ENCODE results near the gene PRUNE1.

DNA sequence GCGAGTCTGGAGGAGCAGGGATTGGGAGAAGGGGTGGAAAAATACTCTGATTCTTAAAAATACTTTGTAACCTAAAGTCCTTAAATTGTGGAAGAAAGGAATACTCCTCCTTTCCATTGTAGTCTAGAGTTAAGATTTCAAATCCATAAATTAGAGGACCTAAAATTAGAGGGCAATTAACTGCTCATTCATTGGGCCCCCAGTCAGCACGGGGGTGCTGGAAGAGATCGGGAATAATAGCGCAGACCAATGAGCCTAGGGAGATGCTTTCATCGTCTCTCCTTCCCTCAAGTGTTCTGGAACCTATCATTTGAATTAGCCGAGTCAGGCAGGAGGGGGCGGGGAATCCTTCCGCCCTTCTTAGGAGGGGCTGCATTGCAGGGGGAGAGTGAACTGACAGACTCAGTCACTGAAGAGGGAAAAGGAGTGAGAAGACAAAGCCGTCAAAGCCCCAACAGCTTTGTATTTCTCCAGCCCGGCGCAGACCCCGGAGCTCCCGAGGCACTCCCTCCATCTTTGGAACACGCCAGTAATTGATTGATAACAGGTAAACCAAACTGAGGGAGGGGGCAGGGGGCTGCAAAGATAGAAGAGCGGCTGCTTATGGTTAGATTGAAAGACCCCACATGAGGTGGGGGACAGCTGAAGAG, 51.9 kb downstream of the PRUNE1 start, which contains the start of gene MLLT11:
- TF ChIP-seq POLR2A (IDR thresholded peaks at IDR 0.05), result peak in 1 of 2 donors; percentile 23
- TF ChIP-seq, protein P1, sequence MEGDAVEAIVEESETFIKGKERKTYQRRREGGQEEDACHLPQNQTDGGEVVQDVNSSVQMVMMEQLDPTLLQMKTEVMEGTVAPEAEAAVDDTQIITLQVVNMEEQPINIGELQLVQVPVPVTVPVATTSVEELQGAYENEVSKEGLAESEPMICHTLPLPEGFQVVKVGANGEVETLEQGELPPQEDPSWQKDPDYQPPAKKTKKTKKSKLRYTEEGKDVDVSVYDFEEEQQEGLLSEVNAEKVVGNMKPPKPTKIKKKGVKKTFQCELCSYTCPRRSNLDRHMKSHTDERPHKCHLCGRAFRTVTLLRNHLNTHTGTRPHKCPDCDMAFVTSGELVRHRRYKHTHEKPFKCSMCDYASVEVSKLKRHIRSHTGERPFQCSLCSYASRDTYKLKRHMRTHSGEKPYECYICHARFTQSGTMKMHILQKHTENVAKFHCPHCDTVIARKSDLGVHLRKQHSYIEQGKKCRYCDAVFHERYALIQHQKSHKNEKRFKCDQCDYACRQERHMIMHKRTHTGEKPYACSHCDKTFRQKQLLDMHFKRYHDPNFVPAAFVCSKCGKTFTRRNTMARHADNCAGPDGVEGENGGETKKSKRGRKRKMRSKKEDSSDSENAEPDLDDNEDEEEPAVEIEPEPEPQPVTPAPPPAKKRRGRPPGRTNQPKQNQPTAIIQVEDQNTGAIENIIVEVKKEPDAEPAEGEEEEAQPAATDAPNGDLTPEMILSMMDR (IDR thresholded peaks at IDR 0.05), result peak in 2 of 12 donors; percentile 3 to 14
